ENCODE data around the gene CCDC40. TPM values are rescaled to one million over a fixed set of nuclear protein-coding genes. Genes with fewer than 3 reads are reported as not detected.
A peak's percentile ranks its signal among the peaks of the same experiment; 100 is the strongest.

Gene CCDC40
- total RNA-seq, 4 donors from 2014 or later = 2.8 to 54.5 (median 7.8) TPM

- Histone ChIP-seq H3K27me3 (no peaks in the 10 kb centered on the region), H3K36me3 (no peaks in the 10 kb centered on the region), H3K9me3 (no peaks in the 10 kb centered on the region), H3K4me1 (peaks cover 0 to 4% (median 0%) of the 10 kb centered on the region in 4 donors), H3K4me3 (no peak overlapping the region), H3K27ac (no peak overlapping the region)
- DNase-seq = peak in 1 of 3 donors; percentile 36
- no peak for TF ChIP-seq POLR2A (IDR thresholded peaks at IDR 0.05)
- no peak for TF ChIP-seq CTCF (IDR thresholded peaks at IDR 0.05)
Measured at GRCh38 chr17:80109713-80110446, 73.4 kb downstream of the CCDC40 start.

- no peak for TF ChIP-seq POLR2A (IDR thresholded peaks at IDR 0.05)
- no peak for TF ChIP-seq CTCF (IDR thresholded peaks at IDR 0.05)
- DNase-seq = no peak
- no peaks in the 10 kb centered on the region for H3K36me3 ChIP-seq
Measured at GRCh38 chr17:80110447-80110812, 74.0 kb downstream of the CCDC40 start.

GRCh38 chr17:80110927-80111701 is 74.7 kb downstream of the CCDC40 start:
- Histone ChIP-seq H3K36me3 (no peaks in the 10 kb centered on the region), H3K27ac (no peak overlapping the region), H3K9me3 (no peaks in the 10 kb centered on the region), H3K4me3 (no peak overlapping the region), H3K27me3 (no peaks in the 10 kb centered on the region), H3K4me1 (peaks cover 0 to 4% (median 0%) of the 10 kb centered on the region in 4 donors)
- DNase-seq = peak in 1 of 3 donors; percentile 36
- TF ChIP-seq CTCF (IDR thresholded peaks at IDR 0.05) = no peak
- TF ChIP-seq POLR2A (IDR thresholded peaks at IDR 0.05) = no peak

More at GRCh38 chr17:80110447-80110812, 74.0 kb downstream of the CCDC40 start:
- Histone ChIP-seq H3K4me1 (peaks cover 0 to 4% (median 0%) of the 10 kb centered on the region in 4 donors), H3K27ac (no peak overlapping the region), H3K4me3 (no peak overlapping the region), H3K27me3 (no peaks in the 10 kb centered on the region), H3K9me3 (no peaks in the 10 kb centered on the region)

- DNase-seq = peak in 1 of 3 donors; percentile 42
- peaks cover 0 to 4% (median 0%) of the 10 kb centered on the region in 4 donors for H3K4me1 ChIP-seq
Measured at GRCh38 chr17:80111702-80112470, 75.4 kb downstream of the CCDC40 start.

More at GRCh38 chr17:80111702-80112470, 75.4 kb downstream of the CCDC40 start:
- TF ChIP-seq CTCF (IDR thresholded peaks at IDR 0.05) (no peak), POLR2A (IDR thresholded peaks at IDR 0.05) (no peak)
- H3K36me3 ChIP-seq = no peaks in the 10 kb centered on the region
- H3K9me3 ChIP-seq = no peaks in the 10 kb centered on the region
- H3K4me3 ChIP-seq = no peak overlapping the region
- H3K27me3 ChIP-seq = no peaks in the 10 kb centered on the region
- no peak overlapping the region for H3K27ac ChIP-seq

Data from Peyer's patch (tissue), 4 donors.